GM23338 (cell line): ENCODE measurements around the gene ADGRL3. TPM values are rescaled to one million over a fixed set of nuclear protein-coding genes. Genes with fewer than 3 reads are reported as not detected.

ENCODE experiments used
- ATAC-seq: fragments of 200-7000 bp; cut with Tn5 transposase; 3 replicates; pipeline ENCODE4 v1.9.1; 2020
- DNase-seq: peaks from one replicate; pipeline ENCODE4 v3.0.0-alpha.2; 2015; ENCODE audit warnings: low spot score
- H2AFZ ChIP-seq: fragments of 200-600 bp; sonication (generic); 2 replicates; pipeline ENCODE4 v1.8.0; 2016; ENCODE audit warnings: antibody characterized with exemption, mild to moderate bottlenecking, moderate library complexity
- H3F3A ChIP-seq: fragments of 200-600 bp; sonication (generic); replicated peaks from 2 replicates; pipeline ENCODE4 v1.8.0; 2017; ENCODE audit warnings: antibody characterized with exemption, mixed run types, low read depth
- H3K27ac ChIP-seq: fragments of 200-600 bp; sonication (generic); 2 replicates; pipeline ENCODE4 v1.6.1; 2016; ENCODE audit warnings: low read depth
- H3K27me3 ChIP-seq: fragments of 200-600 bp; sonication (generic); 2 replicates; pipeline ENCODE4 v1.8.0; 2016; ENCODE audit warnings: mild to moderate bottlenecking, mixed run types, moderate library complexity; ENCODE audit not compliant: insufficient read depth
- H3K36me3 ChIP-seq: fragments of 200-600 bp; sonication (generic); 2 replicates; pipeline ENCODE4 v1.8.0; 2016; ENCODE audit warnings: mild to moderate bottlenecking; ENCODE audit not compliant: insufficient read depth
- H3K4me1 ChIP-seq: fragments of 200-600 bp; sonication (generic); 2 replicates; pipeline ENCODE4 v1.8.0; 2016; ENCODE audit warnings: mild to moderate bottlenecking, moderate library complexity; ENCODE audit not compliant: insufficient read depth
- H3K4me2 ChIP-seq: fragments of 200-600 bp; sonication (generic); 2 replicates; pipeline ENCODE4 v1.7.1; 2017; ENCODE audit warnings: mixed run types
- H3K4me3 ChIP-seq: fragments of 200-600 bp; sonication (generic); 2 replicates; pipeline ENCODE4 v1.6.1; 2016; ENCODE audit warnings: mixed run types
- H3K79me2 ChIP-seq: fragments of 200-600 bp; sonication (generic); replicated peaks from 2 replicates; pipeline ENCODE4 v1.8.0; 2017; ENCODE audit warnings: mild to moderate bottlenecking; ENCODE audit not compliant: insufficient read depth
- H3K9me2 ChIP-seq: fragments of 200-600 bp; sonication (generic); 2 replicates; pipeline ENCODE4 v1.8.0; 2017; ENCODE audit not compliant: insufficient read depth
- H4K20me1 ChIP-seq: fragments of 200-600 bp; sonication (generic); replicated peaks from 2 replicates; pipeline ENCODE4 v1.8.0; 2017; ENCODE audit warnings: mild to moderate bottlenecking; ENCODE audit not compliant: insufficient read depth
- H3K27ac Mint-ChIP-seq: 2 replicates; pipeline ENCODE4 v1.8.0; 2020; ENCODE audit warnings: inconsistent platforms, mild to moderate bottlenecking, moderate library complexity, mixed read lengths
- H3K27me3 Mint-ChIP-seq: 3 replicates; pipeline ENCODE4 v1.8.0; 2022; ENCODE audit warnings: low read depth, mild to moderate bottlenecking, moderate library complexity, mixed read lengths, inconsistent platforms; ENCODE audit not compliant: insufficient read depth, poor library complexity
- H3K36me3 Mint-ChIP-seq: 3 replicates; pipeline ENCODE4 v1.8.0; 2021; ENCODE audit warnings: low read depth, mild to moderate bottlenecking, inconsistent platforms, moderate library complexity, mixed read lengths
- H3K4me1 Mint-ChIP-seq: 3 replicates; pipeline ENCODE4 v1.8.0; 2020; ENCODE audit warnings: mild to moderate bottlenecking, inconsistent platforms, mixed read lengths
- H3K4me3 Mint-ChIP-seq: 3 replicates; pipeline ENCODE4 v1.8.0; 2021; ENCODE audit warnings: moderate library complexity, mild to moderate bottlenecking, inconsistent platforms, mixed read lengths
- H3K9me3 Mint-ChIP-seq: 3 replicates; pipeline ENCODE4 v1.8.0; 2020; ENCODE audit warnings: moderate library complexity, mild to moderate bottlenecking, inconsistent platforms, mixed read lengths
- CREB1 ChIP-seq: fragments of 250-450 bp; sonication (Bioruptor Pico); IDR thresholded peaks from 2 replicates; pipeline ENCODE4 v1.5.0; 2020; ENCODE audit warnings: low read depth, mild to moderate bottlenecking, moderate library complexity
- EZH2 ChIP-seq: fragments of 200-600 bp; sonication (generic); IDR thresholded peaks from one replicate; pipeline ENCODE4 v1.8.0; 2017; ENCODE audit warnings: antibody characterized with exemption, mild to moderate bottlenecking, low read depth; ENCODE audit not compliant: unreplicated experiment
- EZH2phosphoT487 ChIP-seq: fragments of 200-600 bp; sonication (generic); IDR thresholded peaks from one replicate; pipeline ENCODE4 v1.8.1; 2018; ENCODE audit warnings: antibody characterized with exemption; ENCODE audit not compliant: unreplicated experiment
- NANOG ChIP-seq: IDR thresholded peaks from 2 replicates; pipeline ENCODE4 v1.6.1; 2016; ENCODE audit warnings: antibody characterized with exemption, borderline replicate concordance
- POLR2AphosphoS5 ChIP-seq: IDR thresholded peaks from 2 replicates; pipeline ENCODE4 v1.6.1; 2016; ENCODE audit warnings: antibody characterized with exemption, low read depth
- STAT1 ChIP-seq: IDR thresholded peaks from one replicate; pipeline ENCODE4 v1.6.1; 2016; ENCODE audit warnings: antibody characterized with exemption; ENCODE audit not compliant: unreplicated experiment
- ZNF114 ChIP-seq: fragments of 250-450 bp; sonication (Bioruptor Pico); IDR thresholded peaks from 2 replicates; pipeline ENCODE4 v1.5.0; 2020; ENCODE audit warnings: mild to moderate bottlenecking, moderate library complexity
- ZNF331 ChIP-seq: fragments of 250-450 bp; sonication (Bioruptor Pico); IDR thresholded peaks from 2 replicates; pipeline ENCODE4 v1.5.0; 2020; ENCODE audit warnings: low read depth, mild to moderate bottlenecking, moderate library complexity
- polyA plus RNA-seq: library from polyadenylated mRNA; unstranded; fragments of >200 nt; fragmentation: Nextera tagmentation; extraction: Ambion mirVana; gene quantifications from 2 replicates; pipeline ENCODE4 v1.2.1, GENCODE V29; 2016
- total RNA-seq: library from RNA; depleted of rRNA; stranded (reverse); fragments of >200 nt; shearing (Covaris generic); gene quantifications from 2 replicates; pipeline ENCODE4 v1.2.3, GENCODE V29; 2014
- TF ChIP-seq, protein P1 (sequence below), 2 experiments: fragments of 200-600 bp in 1 of 2; sonication (generic) in 1 of 2; conservative IDR thresholded peaks; 2 replicates each; pipeline versions ENCODE4 v1.5.1 to v1.6.1; 2016 to 2017; ENCODE audit warnings: antibody characterized with exemption in 2 of 2, low read depth in 2 of 2, mild to moderate bottlenecking in 2 of 2, moderate library complexity in 1 of 2
- TF ChIP-seq, protein P2 (sequence below): IDR thresholded peaks from 2 replicates; pipeline ENCODE4 v1.6.1; 2016; ENCODE audit warnings: antibody characterized with exemption
- TF ChIP-seq, protein P3 (sequence below): fragments of 250-450 bp; sonication (Bioruptor Pico); IDR thresholded peaks from 2 replicates; pipeline ENCODE4 v1.5.0; 2020; ENCODE audit warnings: mild to moderate bottlenecking, moderate library complexity

Gene ADGRL3
- total and polyA plus RNA-seq, 2 experiments from 2014 or later: 9.7 to 16.5 TPM

DNA sequence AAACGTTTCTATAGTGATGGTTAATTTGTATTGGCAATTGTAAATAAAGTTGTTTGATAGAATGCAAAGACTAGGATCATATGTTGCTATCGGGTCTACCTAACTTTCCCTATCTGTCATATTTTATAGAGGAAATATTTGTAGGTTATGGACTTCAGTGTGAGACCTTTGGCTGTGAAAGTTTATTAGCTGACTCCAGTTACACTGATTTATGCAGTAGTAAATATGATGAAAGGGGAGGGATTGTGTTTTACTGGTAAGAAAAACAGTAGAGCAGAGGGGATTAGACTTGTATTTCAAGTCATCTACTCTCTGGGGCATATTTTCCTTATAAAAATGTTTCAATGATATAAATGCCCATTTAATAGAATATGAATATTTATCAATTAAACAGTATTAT lies 43.8 kb downstream of the ADGRL3 start:
- H3K9me2 ChIP-seq: no peaks in the 10 kb centered on the region
- H3K27me3 ChIP-seq: no peaks in the 10 kb centered on the region
- H3K4me2 ChIP-seq: no peak overlapping the region
- no peak overlapping the region for H3K27ac Mint-ChIP-seq
- peaks cover 13% of the 10 kb centered on the region; the same call in 1 of the 2 replicates for H3K79me2 ChIP-seq
- H3K36me3 Mint-ChIP-seq: no peaks in the 10 kb centered on the region
- no peaks in the 10 kb centered on the region for H3F3A ChIP-seq
- no peaks in the 10 kb centered on the region for H3K36me3 ChIP-seq
- no peaks in the 10 kb centered on the region for H3K9me3 Mint-ChIP-seq
- H2AFZ ChIP-seq: no peak overlapping the region
- peaks cover 47% of the 10 kb centered on the region for H3K4me1 Mint-ChIP-seq
- H3K27ac ChIP-seq: no peak overlapping the region
- TF ChIP-seq POLR2AphosphoS5 (no peak), STAT1 (no peak), NANOG (no peak), ZNF331 (CRISPR knock-in tag) (no peak), CREB1 (CRISPR knock-in tag) (no peak), ZNF114 (no peak)
- TF ChIP-seq, protein P1, sequence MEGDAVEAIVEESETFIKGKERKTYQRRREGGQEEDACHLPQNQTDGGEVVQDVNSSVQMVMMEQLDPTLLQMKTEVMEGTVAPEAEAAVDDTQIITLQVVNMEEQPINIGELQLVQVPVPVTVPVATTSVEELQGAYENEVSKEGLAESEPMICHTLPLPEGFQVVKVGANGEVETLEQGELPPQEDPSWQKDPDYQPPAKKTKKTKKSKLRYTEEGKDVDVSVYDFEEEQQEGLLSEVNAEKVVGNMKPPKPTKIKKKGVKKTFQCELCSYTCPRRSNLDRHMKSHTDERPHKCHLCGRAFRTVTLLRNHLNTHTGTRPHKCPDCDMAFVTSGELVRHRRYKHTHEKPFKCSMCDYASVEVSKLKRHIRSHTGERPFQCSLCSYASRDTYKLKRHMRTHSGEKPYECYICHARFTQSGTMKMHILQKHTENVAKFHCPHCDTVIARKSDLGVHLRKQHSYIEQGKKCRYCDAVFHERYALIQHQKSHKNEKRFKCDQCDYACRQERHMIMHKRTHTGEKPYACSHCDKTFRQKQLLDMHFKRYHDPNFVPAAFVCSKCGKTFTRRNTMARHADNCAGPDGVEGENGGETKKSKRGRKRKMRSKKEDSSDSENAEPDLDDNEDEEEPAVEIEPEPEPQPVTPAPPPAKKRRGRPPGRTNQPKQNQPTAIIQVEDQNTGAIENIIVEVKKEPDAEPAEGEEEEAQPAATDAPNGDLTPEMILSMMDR (conservative IDR thresholded peaks at IDR 0.05; ENCODE audit: low read depth in 2 of 2): no peak
- TF ChIP-seq, protein P2, sequence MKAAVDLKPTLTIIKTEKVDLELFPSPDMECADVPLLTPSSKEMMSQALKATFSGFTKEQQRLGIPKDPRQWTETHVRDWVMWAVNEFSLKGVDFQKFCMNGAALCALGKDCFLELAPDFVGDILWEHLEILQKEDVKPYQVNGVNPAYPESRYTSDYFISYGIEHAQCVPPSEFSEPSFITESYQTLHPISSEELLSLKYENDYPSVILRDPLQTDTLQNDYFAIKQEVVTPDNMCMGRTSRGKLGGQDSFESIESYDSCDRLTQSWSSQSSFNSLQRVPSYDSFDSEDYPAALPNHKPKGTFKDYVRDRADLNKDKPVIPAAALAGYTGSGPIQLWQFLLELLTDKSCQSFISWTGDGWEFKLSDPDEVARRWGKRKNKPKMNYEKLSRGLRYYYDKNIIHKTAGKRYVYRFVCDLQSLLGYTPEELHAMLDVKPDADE: no peak
- no peaks in the 10 kb centered on the region; the same call in 1 of the 2 replicates for H4K20me1 ChIP-seq
- DNase-seq: no peak
- H3K27me3 Mint-ChIP-seq: no peaks in the 10 kb centered on the region
- ATAC-seq: no peak
- peaks cover 29% of the 10 kb centered on the region for H3K4me1 ChIP-seq
- no peak overlapping the region for H3K4me3 Mint-ChIP-seq
- H3K4me3 ChIP-seq: no peak overlapping the region

DNA sequence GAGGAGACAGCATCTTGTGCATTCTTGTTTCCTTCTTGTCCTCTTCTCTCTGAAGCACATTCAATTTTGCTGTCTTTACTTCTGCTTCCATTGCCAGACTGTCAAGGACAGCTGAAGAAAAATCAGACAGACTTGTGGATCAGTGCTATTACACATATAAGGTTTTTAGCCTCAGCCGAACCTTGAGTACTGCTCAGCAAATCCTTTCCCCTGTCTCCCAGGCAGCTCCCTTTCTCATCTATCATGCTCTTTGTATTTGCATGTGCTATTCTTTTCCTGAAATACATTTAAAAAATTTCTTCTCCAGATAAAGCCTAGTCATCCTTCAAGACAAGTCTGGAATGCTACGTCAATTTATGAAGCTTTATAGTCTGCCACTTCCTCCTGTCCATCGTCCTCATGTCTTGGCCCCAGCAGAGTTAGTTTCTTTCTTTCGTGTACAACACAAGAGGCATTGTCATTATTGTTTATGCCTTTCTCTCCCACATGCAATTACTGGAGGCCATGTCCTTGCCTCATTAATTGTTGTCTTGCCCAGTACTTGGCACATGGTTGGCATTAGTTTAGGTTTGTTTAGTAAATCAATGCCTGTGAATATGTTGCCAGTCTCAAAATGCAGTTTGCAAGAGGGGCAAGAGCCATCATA lies 45.1 kb downstream of the ADGRL3 start:
- ATAC-seq: no peak
- Histone ChIP-seq H3K27ac (no peak overlapping the region), H4K20me1 (no peaks in the 10 kb centered on the region; the same call in 1 of the 2 replicates), H3K9me2 (no peaks in the 10 kb centered on the region), H3K79me2 (peaks cover 15% of the 10 kb centered on the region; the same call in 1 of the 2 replicates), H3K4me3 (no peak overlapping the region), H3K27me3 (no peaks in the 10 kb centered on the region), H3F3A (no peaks in the 10 kb centered on the region), H2AFZ (no peak overlapping the region), H3K36me3 (no peaks in the 10 kb centered on the region), H3K4me2 (no peak overlapping the region), H3K4me1 (peaks cover 24% of the 10 kb centered on the region)
- Mint-ChIP-seq H3K4me3 (no peak overlapping the region), H3K4me1 (peaks cover 47% of the 10 kb centered on the region), H3K27me3 (no peaks in the 10 kb centered on the region), H3K27ac (no peak overlapping the region; the same call in 1 of the 2 replicates), H3K36me3 (no peaks in the 10 kb centered on the region), H3K9me3 (no peaks in the 10 kb centered on the region)
- DNase-seq: no peak
- TF ChIP-seq, protein P3, sequence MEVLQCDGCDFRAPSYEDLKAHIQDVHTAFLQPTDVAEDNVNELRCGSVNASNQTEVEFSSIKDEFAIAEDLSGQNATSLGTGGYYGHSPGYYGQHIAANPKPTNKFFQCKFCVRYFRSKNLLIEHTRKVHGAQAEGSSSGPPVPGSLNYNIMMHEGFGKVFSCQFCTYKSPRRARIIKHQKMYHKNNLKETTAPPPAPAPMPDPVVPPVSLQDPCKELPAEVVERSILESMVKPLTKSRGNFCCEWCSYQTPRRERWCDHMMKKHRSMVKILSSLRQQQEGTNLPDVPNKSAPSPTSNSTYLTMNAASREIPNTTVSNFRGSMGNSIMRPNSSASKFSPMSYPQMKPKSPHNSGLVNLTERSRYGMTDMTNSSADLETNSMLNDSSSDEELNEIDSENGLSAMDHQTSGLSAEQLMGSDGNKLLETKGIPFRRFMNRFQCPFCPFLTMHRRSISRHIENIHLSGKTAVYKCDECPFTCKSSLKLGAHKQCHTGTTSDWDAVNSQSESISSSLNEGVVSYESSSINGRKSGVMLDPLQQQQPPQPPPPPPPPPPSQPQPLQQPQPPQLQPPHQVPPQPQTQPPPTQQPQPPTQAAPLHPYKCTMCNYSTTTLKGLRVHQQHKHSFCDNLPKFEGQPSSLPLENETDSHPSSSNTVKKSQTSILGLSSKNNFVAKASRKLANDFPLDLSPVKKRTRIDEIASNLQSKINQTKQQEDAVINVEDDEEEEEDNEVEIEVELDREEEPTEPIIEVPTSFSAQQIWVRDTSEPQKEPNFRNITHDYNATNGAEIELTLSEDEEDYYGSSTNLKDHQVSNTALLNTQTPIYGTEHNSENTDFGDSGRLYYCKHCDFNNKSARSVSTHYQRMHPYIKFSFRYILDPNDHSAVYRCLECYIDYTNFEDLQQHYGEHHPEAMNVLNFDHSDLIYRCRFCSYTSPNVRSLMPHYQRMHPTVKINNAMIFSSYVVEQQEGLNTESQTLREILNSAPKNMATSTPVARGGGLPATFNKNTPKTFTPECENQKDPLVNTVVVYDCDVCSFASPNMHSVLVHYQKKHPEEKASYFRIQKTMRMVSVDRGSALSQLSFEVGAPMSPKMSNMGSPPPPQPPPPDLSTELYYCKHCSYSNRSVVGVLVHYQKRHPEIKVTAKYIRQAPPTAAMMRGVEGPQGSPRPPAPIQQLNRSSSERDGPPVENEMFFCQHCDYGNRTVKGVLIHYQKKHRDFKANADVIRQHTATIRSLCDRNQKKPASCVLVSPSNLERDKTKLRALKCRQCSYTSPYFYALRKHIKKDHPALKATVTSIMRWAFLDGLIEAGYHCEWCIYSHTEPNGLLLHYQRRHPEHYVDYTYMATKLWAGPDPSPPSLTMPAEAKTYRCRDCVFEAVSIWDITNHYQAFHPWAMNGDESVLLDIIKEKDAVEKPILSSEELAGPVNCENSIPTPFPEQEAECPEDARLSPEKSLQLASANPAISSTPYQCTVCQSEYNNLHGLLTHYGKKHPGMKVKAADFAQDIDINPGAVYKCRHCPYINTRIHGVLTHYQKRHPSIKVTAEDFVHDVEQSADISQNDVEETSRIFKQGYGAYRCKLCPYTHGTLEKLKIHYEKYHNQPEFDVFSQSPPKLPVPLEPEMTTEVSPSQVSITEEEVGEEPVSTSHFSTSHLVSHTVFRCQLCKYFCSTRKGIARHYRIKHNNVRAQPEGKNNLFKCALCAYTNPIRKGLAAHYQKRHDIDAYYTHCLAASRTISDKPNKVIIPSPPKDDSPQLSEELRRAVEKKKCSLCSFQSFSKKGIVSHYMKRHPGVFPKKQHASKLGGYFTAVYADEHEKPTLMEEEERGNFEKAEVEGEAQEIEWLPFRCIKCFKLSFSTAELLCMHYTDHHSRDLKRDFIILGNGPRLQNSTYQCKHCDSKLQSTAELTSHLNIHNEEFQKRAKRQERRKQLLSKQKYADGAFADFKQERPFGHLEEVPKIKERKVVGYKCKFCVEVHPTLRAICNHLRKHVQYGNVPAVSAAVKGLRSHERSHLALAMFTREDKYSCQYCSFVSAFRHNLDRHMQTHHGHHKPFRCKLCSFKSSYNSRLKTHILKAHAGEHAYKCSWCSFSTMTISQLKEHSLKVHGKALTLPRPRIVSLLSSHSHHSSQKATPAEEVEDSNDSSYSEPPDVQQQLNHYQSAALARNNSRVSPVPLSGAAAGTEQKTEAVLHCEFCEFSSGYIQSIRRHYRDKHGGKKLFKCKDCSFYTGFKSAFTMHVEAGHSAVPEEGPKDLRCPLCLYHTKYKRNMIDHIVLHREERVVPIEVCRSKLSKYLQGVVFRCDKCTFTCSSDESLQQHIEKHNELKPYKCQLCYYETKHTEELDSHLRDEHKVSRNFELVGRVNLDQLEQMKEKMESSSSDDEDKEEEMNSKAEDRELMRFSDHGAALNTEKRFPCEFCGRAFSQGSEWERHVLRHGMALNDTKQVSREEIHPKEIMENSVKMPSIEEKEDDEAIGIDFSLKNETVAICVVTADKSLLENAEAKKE (CRISPR knock-in tag): no peak
- TF ChIP-seq EZH2phosphoT487: no peak
- no peak for TF ChIP-seq EZH2
